Stimulated activated naive CD4-positive, alpha-beta T cell treated with Interleukin-2 at 50 U/mL for 16 hours (primary cell): ENCODE data around the gene TPSAB1.

Experiments used
- DNase-seq: peaks from one replicate; lab custom pipeline; 2025; lab: John Stamatoyannopoulos, UW

The TPSAB1 gene

GRCh38 chr16:1210461-1210860, 30.0 kb upstream of the TPSAB1 start:
- DNase-seq: no peak

GRCh38 chr16:1211451-1212268, 28.8 kb upstream of the TPSAB1 start:
- DNase-seq: no peak

- DNase-seq: no peak
Observed at GRCh38 chr16:1212616-1213194, 27.8 kb upstream of the TPSAB1 start.

- DNase-seq: no peak
Observed at GRCh38 chr16:1213231-1213630, 27.3 kb upstream of the TPSAB1 start.

- no peak for DNase-seq
Observed at GRCh38 chr16:1213796-1214372, 26.6 kb upstream of the TPSAB1 start.

- no peak for DNase-seq
Observed at GRCh38 chr16:1214719-1215118, 25.8 kb upstream of the TPSAB1 start.

GRCh38 chr16:1215574-1216295, 24.8 kb upstream of the TPSAB1 start:
- DNase-seq: no peak

GRCh38 chr16:1216296-1216619, 24.2 kb upstream of the TPSAB1 start:
- no peak for DNase-seq

- no peak for DNase-seq
Observed at GRCh38 chr16:1216681-1217400, 23.7 kb upstream of the TPSAB1 start.

GRCh38 chr16:1217526-1217925, 23.0 kb upstream of the TPSAB1 start:
- no peak for DNase-seq

- DNase-seq: no peak
Observed at GRCh38 chr16:1218061-1218929, 22.2 kb upstream of the TPSAB1 start.

GRCh38 chr16:1218930-1219611, 21.4 kb upstream of the TPSAB1 start:
- DNase-seq: no peak

- no peak for DNase-seq
Observed at GRCh38 chr16:1220098-1220728, 20.3 kb upstream of the TPSAB1 start.

- no peak for DNase-seq
Observed at GRCh38 chr16:1220841-1221627, 19.5 kb upstream of the TPSAB1 start.

GRCh38 chr16:1221628-1222552, 18.6 kb upstream of the TPSAB1 start:
- DNase-seq: no peak

- DNase-seq: no peak
Observed at GRCh38 chr16:1222553-1223354, 17.8 kb upstream of the TPSAB1 start.
